Stimulated activated CD8-positive, alpha-beta memory T cell treated with anti-CD3 and anti-CD28 coated beads, Interleukin-12 subunit alpha, Interleukin-12 subunit beta, amount 100 ng/mL, for 1 hour (primary cell): Measurements from ENCODE around the gene ATP6V1C2.
"Not testable (repeated sequence)": the region's sequence is repeated elsewhere in the genome, so short reads cannot be mapped to it uniquely, and the experiment has no call there.

ENCODE experiments used
- DNase-seq: peaks from one replicate; pipeline ENCODE4 v3.0.0-alpha.2; 2020; ENCODE audit warnings: low read depth

The ATP6V1C2 gene

GRCh38 chr2:10786240-10786982, 65.0 kb downstream of the ATP6V1C2 start:
- DNase-seq, result no peak

- no peak for DNase-seq
These were observed 65.9 kb downstream of the ATP6V1C2 start for GRCh38 chr2:10787176-10787968.

- DNase-seq, result no peak
These were observed 67.4 kb downstream of the ATP6V1C2 start for GRCh38 chr2:10788855-10789254.

GRCh38 chr2:10790228-10790973, 69.0 kb downstream of the ATP6V1C2 start:
- no peak for DNase-seq

- DNase-seq, result no peak
These were observed 70.7 kb downstream of the ATP6V1C2 start for GRCh38 chr2:10792001-10792634.

GRCh38 chr2:10792660-10793400, 71.4 kb downstream of the ATP6V1C2 start:
- DNase-seq, result no peak

- DNase-seq, result no peak
These were observed 72.4 kb downstream of the ATP6V1C2 start for GRCh38 chr2:10793816-10794215.

- DNase-seq, result no peak
These were observed 73.4 kb downstream of the ATP6V1C2 start for GRCh38 chr2:10794876-10795275.

GRCh38 chr2:10795508-10796046, 74.1 kb downstream of the ATP6V1C2 start:
- DNase-seq, result no peak

- no peak for DNase-seq
These were observed 75.3 kb downstream of the ATP6V1C2 start for GRCh38 chr2:10796703-10797102.

- DNase-seq, result no peak
These were observed 77.4 kb downstream of the ATP6V1C2 start for GRCh38 chr2:10798783-10799182.

- DNase-seq, result no peak
These were observed 78.7 kb downstream of the ATP6V1C2 start for GRCh38 chr2:10800163-10800562.

- no peak for DNase-seq
These were observed 81.2 kb downstream of the ATP6V1C2 start for GRCh38 chr2:10802657-10803056.

GRCh38 chr2:10805990-10806389, 84.6 kb downstream of the ATP6V1C2 start:
- not testable (repeated sequence) for DNase-seq

GRCh38 chr2:10806543-10806942, 85.1 kb downstream of the ATP6V1C2 start:
- no peak for DNase-seq

GRCh38 chr2:10810202-10811161, 89.1 kb downstream of the ATP6V1C2 start:
- DNase-seq, result no peak

- DNase-seq, result no peak
These were observed 90.1 kb downstream of the ATP6V1C2 start for GRCh38 chr2:10811517-10811916.

GRCh38 chr2:10812362-10813162, 91.1 kb downstream of the ATP6V1C2 start, which contains the start of gene PDIA6:
Gene PDIA6 (minus strand): TSS chr2:10812785. CDS start chr2:10812696, 89 bp downstream.
- peak; percentile 88 for DNase-seq
